BE2C (cell line): ENCODE data around the gene GIPC3.
"Not testable (repeated sequence)": the region's sequence is repeated elsewhere in the genome, so short reads cannot be mapped to it uniquely, and the experiment has no call there.

Experiments
- DNase-seq: peaks from one replicate; pipeline ENCODE4 v3.0.0-alpha.2; 2020
- H3K27me3 ChIP-seq: fragments of 250-450 bp; sonication (Bioruptor Pico); 2 replicates; pipeline ENCODE4 v1.5.1; 2020; ENCODE audit warnings: mild to moderate bottlenecking
- H3K36me3 ChIP-seq: fragments of 250-450 bp; sonication (Bioruptor Pico); 2 replicates; pipeline ENCODE4 v1.5.1; 2020; ENCODE audit warnings: mild to moderate bottlenecking
- H3K4me1 ChIP-seq: fragments of 250-450 bp; sonication (Bioruptor Pico); 2 replicates; pipeline ENCODE4 v1.5.1; 2020
- H3K4me3 ChIP-seq: 2 replicates; pipeline ENCODE4 v1.5.1; 2011; ENCODE audit warnings: low read depth, low read length
- H3K9me3 ChIP-seq: fragments of 250-450 bp; sonication (Bioruptor Pico); 2 replicates; pipeline ENCODE4 v1.5.1; 2020
- CTCF ChIP-seq: IDR thresholded peaks from 2 replicates; pipeline ENCODE4 v1.5.1; 2012; ENCODE audit warnings: mild to moderate bottlenecking, low read depth, low read length

Gene GIPC3

GRCh38 chr19:3621689-3622088 lies 36.4 kb downstream of the GIPC3 start:
- no peaks in the 10 kb centered on the region; the same call in 1 of the 2 replicates for H3K4me1 ChIP-seq
- DNase-seq, result no peak
- no peak for TF ChIP-seq CTCF
- H3K9me3 ChIP-seq, result no peaks in the 10 kb centered on the region
- peaks cover 33% of the 10 kb centered on the region for H3K36me3 ChIP-seq
- no peak overlapping the region for H3K4me3 ChIP-seq
- H3K27me3 ChIP-seq, result no peaks in the 10 kb centered on the region

GRCh38 chr19:3622224-3622623 lies 36.9 kb downstream of the GIPC3 start:
- Histone ChIP-seq H3K27me3 (no peaks in the 10 kb centered on the region), H3K9me3 (no peaks in the 10 kb centered on the region), H3K36me3 (peaks cover 30% of the 10 kb centered on the region), H3K4me1 (no peaks in the 10 kb centered on the region; the same call in 1 of the 2 replicates), H3K4me3 (no peak overlapping the region)
- TF ChIP-seq CTCF, result no peak
- DNase-seq, result no peak

- H3K9me3 ChIP-seq, result no peaks in the 10 kb centered on the region
- no peaks in the 10 kb centered on the region; the same call in 1 of the 2 replicates for H3K4me1 ChIP-seq
- no peak for DNase-seq
- H3K36me3 ChIP-seq, result peaks cover 30% of the 10 kb centered on the region
- no peak overlapping the region for H3K4me3 ChIP-seq
- no peak for TF ChIP-seq CTCF
- no peaks in the 10 kb centered on the region for H3K27me3 ChIP-seq
Measured at GRCh38 chr19:3623716-3624115, 38.4 kb downstream of the GIPC3 start.

- TF ChIP-seq CTCF, result no peak
- no peak for DNase-seq
- H3K4me3 ChIP-seq, result peak overlapping the region; percentile 96
Measured at GRCh38 chr19:3625996-3626472, 40.8 kb downstream of the GIPC3 start.

GRCh38 chr19:3626473-3627350 lies 41.4 kb downstream of the GIPC3 start, which contains the start of gene CACTIN:
CACTIN (minus strand) TSS chr19:3626790; CDS start chr19:3626762, 28 bp downstream.
- no peak for TF ChIP-seq CTCF
- DNase-seq, result peak; percentile 99
- no peaks in the 10 kb centered on the region; the same call in 1 of the 2 replicates for H3K4me1 ChIP-seq
- no peaks in the 10 kb centered on the region for H3K27me3 ChIP-seq
- H3K36me3 ChIP-seq, result peaks cover 5% of the 10 kb centered on the region
- H3K9me3 ChIP-seq, result no peaks in the 10 kb centered on the region
- peak within 1 kb of the TSS; percentile 96 for H3K4me3 ChIP-seq

More at GRCh38 chr19:3625996-3626472, 40.8 kb downstream of the GIPC3 start:
- Histone ChIP-seq H3K4me1 (no peaks in the 10 kb centered on the region; the same call in 1 of the 2 replicates), H3K36me3 (peaks cover 12% of the 10 kb centered on the region), H3K9me3 (no peaks in the 10 kb centered on the region), H3K27me3 (no peaks in the 10 kb centered on the region)

GRCh38 chr19:3627351-3627723 lies 42.1 kb downstream of the GIPC3 start:
- Histone ChIP-seq H3K4me3 (no peak overlapping the region), H3K36me3 (peaks cover 4% of the 10 kb centered on the region), H3K27me3 (no peaks in the 10 kb centered on the region), H3K9me3 (no peaks in the 10 kb centered on the region), H3K4me1 (no peaks in the 10 kb centered on the region; the same call in 1 of the 2 replicates)
- DNase-seq, result no peak
- TF ChIP-seq CTCF, result no peak

GRCh38 chr19:3628766-3629165 lies 43.5 kb downstream of the GIPC3 start:
- not testable (repeated sequence) for H3K4me3 ChIP-seq, H3K4me1 ChIP-seq, H3K9me3 ChIP-seq, DNase-seq, H3K36me3 ChIP-seq, H3K27me3 ChIP-seq
